WTC11 (cell line): ENCODE data around the gene CACNA2D3. TPM values are rescaled to one million over a fixed set of nuclear protein-coding genes. Genes with fewer than 3 reads are reported as not detected.

ENCODE experiments used
- ATAC-seq: fragments of 200-7000 bp; cut with Tn5 transposase; 2 replicates; pipeline ENCODE4 v1.10.0; 2021; ENCODE audit warnings: mild to moderate bottlenecking, moderate library complexity
- CTCF ChIA-PET: fragments of 300-600 bp; sonication (Branson Sonifier 250); formaldehyde crosslinking; loops from one replicate; lab custom pipeline; 2021; ENCODE audit warnings: antibody characterized with exemption; lab: Charles Lee
- POLR2A ChIA-PET: fragments of 350-600 bp; sonication (Branson Sonifier 250); formaldehyde crosslinking; loops from one replicate; lab custom pipeline; 2021; ENCODE audit warnings: antibody characterized with exemption; lab: Charles Lee
- DNase-seq: peaks from one replicate; pipeline ENCODE4 v3.0.0; 2021; ENCODE audit warnings: low spot score
- H3K27ac Mint-ChIP-seq: 2 replicates; pipeline ENCODE4 v1.8.0; 2021; ENCODE audit warnings: mixed read lengths
- H3K27me3 Mint-ChIP-seq: 2 replicates; pipeline ENCODE4 v1.8.0; 2021; ENCODE audit warnings: low read depth, mild to moderate bottlenecking, moderate library complexity, mixed read lengths
- H3K36me3 Mint-ChIP-seq: 2 replicates; pipeline ENCODE4 v1.8.0; 2021; ENCODE audit warnings: mixed read lengths
- H3K4me1 Mint-ChIP-seq: 2 replicates; pipeline ENCODE4 v1.8.0; 2022; ENCODE audit warnings: mixed read lengths
- H3K4me3 Mint-ChIP-seq: 2 replicates; pipeline ENCODE4 v1.8.0; 2021; ENCODE audit warnings: mild to moderate bottlenecking, moderate library complexity, mixed read lengths
- H3K9me3 Mint-ChIP-seq: 2 replicates; pipeline ENCODE4 v1.8.0; 2021; ENCODE audit warnings: mixed read lengths
- ATF1 ChIP-seq: sonication (generic); formaldehyde crosslinking; IDR thresholded peaks from 2 replicates; pipeline ENCODE4 v1.8.1; 2023; ENCODE audit warnings: mild to moderate bottlenecking, moderate library complexity, missing genetic modification reagents
- ATF2 ChIP-seq: sonication (generic); formaldehyde crosslinking; IDR thresholded peaks from 2 replicates; pipeline ENCODE4 v1.8.1; 2022; ENCODE audit warnings: low read depth, missing genetic modification reagents, borderline replicate concordance
- ATF3 ChIP-seq: sonication (generic); formaldehyde crosslinking; conservative IDR thresholded peaks from 2 replicates; pipeline ENCODE4 v1.8.1; 2022; ENCODE audit warnings: mild to moderate bottlenecking, missing genetic modification reagents
- ETV6 ChIP-seq: sonication (generic); formaldehyde crosslinking; IDR thresholded peaks from 2 replicates; pipeline ENCODE4 v1.8.1; 2022; ENCODE audit warnings: mild to moderate bottlenecking, missing genetic modification reagents
- GRHL2 ChIP-seq: fragments of 250-450 bp; sonication (Bioruptor Pico); IDR thresholded peaks from 2 replicates; pipeline ENCODE4 v1.8.0; 2022; ENCODE audit warnings: mild to moderate bottlenecking, moderate library complexity; ENCODE audit not compliant: insufficient replicate concordance, severe bottlenecking
- GTF2I ChIP-seq: fragments of 250-450 bp; sonication (Bioruptor Pico); conservative IDR thresholded peaks from 2 replicates; pipeline ENCODE4 v1.4.0; 2021; ENCODE audit warnings: mild to moderate bottlenecking
- ZNF423 ChIP-seq: fragments of 250-450 bp; sonication (Bioruptor Pico); IDR thresholded peaks from 2 replicates; pipeline ENCODE4 v2.1.2; 2022; ENCODE audit warnings: mild to moderate bottlenecking, moderate library complexity
- total RNA-seq: library from RNA; stranded (reverse); gene quantifications from 3 replicates; pipeline ENCODE4 v1.2.3, GENCODE V29; 2021
- TF ChIP-seq, protein P1 (sequence below): sonication (generic); formaldehyde crosslinking; conservative IDR thresholded peaks from 2 replicates; pipeline ENCODE4 v1.8.1; 2023; ENCODE audit warnings: mild to moderate bottlenecking, low read depth, missing genetic modification reagents, moderate library complexity
- TF ChIP-seq, protein P2 (sequence below): fragments of 250-450 bp; sonication (Bioruptor Pico); IDR thresholded peaks from 2 replicates; pipeline ENCODE4 v1.9.0; 2021; ENCODE audit warnings: mild to moderate bottlenecking, borderline replicate concordance
- TF ChIP-seq, protein P3 (sequence below): fragments of 200-600 bp; IDR thresholded peaks from 2 replicates; pipeline ENCODE4 v1.8.0; 2022; ENCODE audit warnings: antibody characterized with exemption
- TF ChIP-seq, protein P4 (sequence below): sonication (generic); formaldehyde crosslinking; IDR thresholded peaks from 2 replicates; pipeline ENCODE4 v1.8.1; 2023; ENCODE audit warnings: mild to moderate bottlenecking, missing genetic modification reagents

The CACNA2D3 gene
- total RNA-seq, 1 experiment from 2014 or later = 5.0 TPM

DNA sequence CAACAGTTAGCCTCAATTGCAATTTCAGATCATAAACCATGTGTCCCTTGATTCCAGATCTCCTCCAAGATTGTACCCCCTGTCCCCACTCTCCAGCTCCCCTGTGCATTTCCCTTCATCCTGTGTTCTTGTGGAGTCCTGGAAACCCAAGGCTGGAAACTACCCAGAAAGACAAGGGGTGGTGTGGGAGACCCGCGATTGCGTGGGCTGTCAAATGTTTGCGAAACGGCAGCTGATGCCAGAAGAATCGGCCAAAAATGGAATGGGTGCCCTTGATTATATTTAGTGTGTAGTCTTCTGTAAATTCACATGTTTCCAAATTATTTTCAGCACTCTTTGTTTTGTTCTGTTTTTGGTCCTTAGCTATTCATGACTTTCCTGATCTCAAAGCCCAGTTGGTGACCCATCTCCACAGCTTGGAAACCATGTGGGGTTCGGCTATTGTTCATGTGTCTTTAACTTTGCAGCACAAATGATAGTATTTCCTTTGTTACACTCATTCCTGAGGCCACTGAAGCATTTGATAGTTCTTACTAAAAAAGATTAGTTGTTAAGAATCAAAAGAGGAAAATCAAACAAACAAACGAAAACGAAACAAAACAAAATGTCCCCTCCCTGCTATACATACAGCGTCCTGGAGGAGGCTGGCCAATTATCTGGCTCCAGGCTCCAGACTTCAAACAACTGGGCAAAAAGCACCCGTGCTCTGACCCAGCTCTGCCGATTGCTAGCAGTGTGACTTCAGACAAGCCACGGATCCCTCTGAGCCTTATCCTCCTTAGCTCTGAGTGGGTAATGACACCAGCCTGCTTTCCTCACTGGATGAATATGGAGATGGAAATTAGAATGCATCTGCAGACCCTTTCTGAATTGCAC lies 120.9 kb downstream of the CACNA2D3 start:
- DNase-seq (no peak), ATAC-seq (peak; percentile 59; the same call in 1 of the 2 replicates)
- H3K9me3 Mint-ChIP-seq = peaks cover 13% of the 10 kb centered on the region
- ChIA-PET CTCF (no interaction called here), POLR2A (no interaction called here)
- H3K36me3 Mint-ChIP-seq = no peaks in the 10 kb centered on the region; the same call in 1 of the 2 replicates
- H3K27ac Mint-ChIP-seq = no peak overlapping the region
- H3K4me3 Mint-ChIP-seq = no peak overlapping the region
- no peaks in the 10 kb centered on the region for H3K27me3 Mint-ChIP-seq
- H3K4me1 Mint-ChIP-seq = peaks cover 23% of the 10 kb centered on the region
- TF ChIP-seq GTF2I (CRISPR knock-in tag) = no peak
- TF ChIP-seq, protein P1, sequence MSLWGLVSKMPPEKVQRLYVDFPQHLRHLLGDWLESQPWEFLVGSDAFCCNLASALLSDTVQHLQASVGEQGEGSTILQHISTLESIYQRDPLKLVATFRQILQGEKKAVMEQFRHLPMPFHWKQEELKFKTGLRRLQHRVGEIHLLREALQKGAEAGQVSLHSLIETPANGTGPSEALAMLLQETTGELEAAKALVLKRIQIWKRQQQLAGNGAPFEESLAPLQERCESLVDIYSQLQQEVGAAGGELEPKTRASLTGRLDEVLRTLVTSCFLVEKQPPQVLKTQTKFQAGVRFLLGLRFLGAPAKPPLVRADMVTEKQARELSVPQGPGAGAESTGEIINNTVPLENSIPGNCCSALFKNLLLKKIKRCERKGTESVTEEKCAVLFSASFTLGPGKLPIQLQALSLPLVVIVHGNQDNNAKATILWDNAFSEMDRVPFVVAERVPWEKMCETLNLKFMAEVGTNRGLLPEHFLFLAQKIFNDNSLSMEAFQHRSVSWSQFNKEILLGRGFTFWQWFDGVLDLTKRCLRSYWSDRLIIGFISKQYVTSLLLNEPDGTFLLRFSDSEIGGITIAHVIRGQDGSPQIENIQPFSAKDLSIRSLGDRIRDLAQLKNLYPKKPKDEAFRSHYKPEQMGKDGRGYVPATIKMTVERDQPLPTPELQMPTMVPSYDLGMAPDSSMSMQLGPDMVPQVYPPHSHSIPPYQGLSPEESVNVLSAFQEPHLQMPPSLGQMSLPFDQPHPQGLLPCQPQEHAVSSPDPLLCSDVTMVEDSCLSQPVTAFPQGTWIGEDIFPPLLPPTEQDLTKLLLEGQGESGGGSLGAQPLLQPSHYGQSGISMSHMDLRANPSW = no peak
- no peak for TF ChIP-seq ATF2
- no peak for TF ChIP-seq ATF3 (CRISPR knock-in tag)
- TF ChIP-seq, all 79 proteins: peak for 0

DNA sequence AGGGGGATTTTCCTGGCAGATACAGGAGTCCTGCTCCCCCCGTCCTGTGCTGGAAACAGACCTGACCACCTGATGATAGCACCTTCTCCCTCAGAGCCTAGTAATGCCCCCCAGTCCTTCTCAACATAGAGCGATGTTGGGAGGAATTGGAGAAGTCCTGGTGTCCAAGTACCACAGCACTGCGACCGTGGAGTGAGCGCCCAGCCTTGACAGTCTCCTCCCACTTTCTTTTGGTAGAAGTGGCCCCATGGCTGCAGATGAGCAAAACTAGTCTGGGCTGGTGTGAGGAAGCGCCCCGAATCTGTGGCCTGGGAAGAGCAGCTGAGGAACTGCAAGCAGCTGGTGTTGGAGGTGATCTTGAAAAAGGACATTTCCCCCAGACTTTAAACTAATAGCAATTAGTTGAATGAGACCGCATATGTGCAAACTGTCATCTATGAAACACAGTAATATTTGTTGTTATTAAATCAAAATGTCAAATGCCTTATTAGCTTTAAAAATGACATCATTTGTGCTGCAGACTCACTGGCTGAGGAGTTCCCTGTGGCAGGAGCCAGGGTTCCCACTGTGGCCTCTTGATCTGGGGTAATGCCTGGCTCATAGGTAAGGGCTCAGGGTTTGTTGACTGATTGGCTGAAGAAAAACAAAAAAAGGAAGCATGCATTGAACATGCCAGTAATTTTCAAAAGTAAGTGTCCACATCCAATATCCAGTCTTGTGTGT lies 121.8 kb downstream of the CACNA2D3 start:
- Mint-ChIP-seq H3K27me3 (no peaks in the 10 kb centered on the region), H3K27ac (no peak overlapping the region), H3K36me3 (no peaks in the 10 kb centered on the region; the same call in 1 of the 2 replicates), H3K4me1 (peaks cover 23% of the 10 kb centered on the region), H3K9me3 (peaks cover 13% of the 10 kb centered on the region), H3K4me3 (no peak overlapping the region)
- ATAC-seq = 0 out of 2 replicates have a peak, but pooled peaks have one; percentile 20
- ChIA-PET POLR2A (interaction anchor here (0.6 kb wide), 1 partner anchor 53 kb away, joined by 7 read pairs; no protein-coding TSS in a partner anchor), CTCF (interaction anchor here (1.4 kb wide), 1 partner anchor 306 kb away, joined by 3 read pairs; no protein-coding TSS in a partner anchor)
- TF ChIP-seq, protein P2, sequence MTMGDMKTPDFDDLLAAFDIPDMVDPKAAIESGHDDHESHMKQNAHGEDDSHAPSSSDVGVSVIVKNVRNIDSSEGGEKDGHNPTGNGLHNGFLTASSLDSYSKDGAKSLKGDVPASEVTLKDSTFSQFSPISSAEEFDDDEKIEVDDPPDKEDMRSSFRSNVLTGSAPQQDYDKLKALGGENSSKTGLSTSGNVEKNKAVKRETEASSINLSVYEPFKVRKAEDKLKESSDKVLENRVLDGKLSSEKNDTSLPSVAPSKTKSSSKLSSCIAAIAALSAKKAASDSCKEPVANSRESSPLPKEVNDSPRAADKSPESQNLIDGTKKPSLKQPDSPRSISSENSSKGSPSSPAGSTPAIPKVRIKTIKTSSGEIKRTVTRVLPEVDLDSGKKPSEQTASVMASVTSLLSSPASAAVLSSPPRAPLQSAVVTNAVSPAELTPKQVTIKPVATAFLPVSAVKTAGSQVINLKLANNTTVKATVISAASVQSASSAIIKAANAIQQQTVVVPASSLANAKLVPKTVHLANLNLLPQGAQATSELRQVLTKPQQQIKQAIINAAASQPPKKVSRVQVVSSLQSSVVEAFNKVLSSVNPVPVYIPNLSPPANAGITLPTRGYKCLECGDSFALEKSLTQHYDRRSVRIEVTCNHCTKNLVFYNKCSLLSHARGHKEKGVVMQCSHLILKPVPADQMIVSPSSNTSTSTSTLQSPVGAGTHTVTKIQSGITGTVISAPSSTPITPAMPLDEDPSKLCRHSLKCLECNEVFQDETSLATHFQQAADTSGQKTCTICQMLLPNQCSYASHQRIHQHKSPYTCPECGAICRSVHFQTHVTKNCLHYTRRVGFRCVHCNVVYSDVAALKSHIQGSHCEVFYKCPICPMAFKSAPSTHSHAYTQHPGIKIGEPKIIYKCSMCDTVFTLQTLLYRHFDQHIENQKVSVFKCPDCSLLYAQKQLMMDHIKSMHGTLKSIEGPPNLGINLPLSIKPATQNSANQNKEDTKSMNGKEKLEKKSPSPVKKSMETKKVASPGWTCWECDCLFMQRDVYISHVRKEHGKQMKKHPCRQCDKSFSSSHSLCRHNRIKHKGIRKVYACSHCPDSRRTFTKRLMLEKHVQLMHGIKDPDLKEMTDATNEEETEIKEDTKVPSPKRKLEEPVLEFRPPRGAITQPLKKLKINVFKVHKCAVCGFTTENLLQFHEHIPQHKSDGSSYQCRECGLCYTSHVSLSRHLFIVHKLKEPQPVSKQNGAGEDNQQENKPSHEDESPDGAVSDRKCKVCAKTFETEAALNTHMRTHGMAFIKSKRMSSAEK = no peak
- no peak for DNase-seq

GRCh38 chr3:54251705-54252104 lies 129.4 kb downstream of the CACNA2D3 start:
- H3K27me3 Mint-ChIP-seq = no peaks in the 10 kb centered on the region
- no peak overlapping the region for H3K27ac Mint-ChIP-seq
- no peak for ATAC-seq
- H3K9me3 Mint-ChIP-seq = 0 out of 2 replicates have a peak, but pooled peaks cover 1% of the 10 kb centered on the region
- POLR2A ChIA-PET = no interaction called here
- no peak overlapping the region for H3K4me3 Mint-ChIP-seq
- H3K36me3 Mint-ChIP-seq = no peaks in the 10 kb centered on the region; the same call in 1 of the 2 replicates
- CTCF ChIA-PET = no interaction called here
- peaks cover 10% of the 10 kb centered on the region for H3K4me1 Mint-ChIP-seq
- TF ChIP-seq ETV6 (CRISPR knock-in tag) (no peak), ZNF423 (CRISPR knock-in tag) (no peak), GRHL2 (no peak), ATF1 (no peak)
- TF ChIP-seq, protein P3, sequence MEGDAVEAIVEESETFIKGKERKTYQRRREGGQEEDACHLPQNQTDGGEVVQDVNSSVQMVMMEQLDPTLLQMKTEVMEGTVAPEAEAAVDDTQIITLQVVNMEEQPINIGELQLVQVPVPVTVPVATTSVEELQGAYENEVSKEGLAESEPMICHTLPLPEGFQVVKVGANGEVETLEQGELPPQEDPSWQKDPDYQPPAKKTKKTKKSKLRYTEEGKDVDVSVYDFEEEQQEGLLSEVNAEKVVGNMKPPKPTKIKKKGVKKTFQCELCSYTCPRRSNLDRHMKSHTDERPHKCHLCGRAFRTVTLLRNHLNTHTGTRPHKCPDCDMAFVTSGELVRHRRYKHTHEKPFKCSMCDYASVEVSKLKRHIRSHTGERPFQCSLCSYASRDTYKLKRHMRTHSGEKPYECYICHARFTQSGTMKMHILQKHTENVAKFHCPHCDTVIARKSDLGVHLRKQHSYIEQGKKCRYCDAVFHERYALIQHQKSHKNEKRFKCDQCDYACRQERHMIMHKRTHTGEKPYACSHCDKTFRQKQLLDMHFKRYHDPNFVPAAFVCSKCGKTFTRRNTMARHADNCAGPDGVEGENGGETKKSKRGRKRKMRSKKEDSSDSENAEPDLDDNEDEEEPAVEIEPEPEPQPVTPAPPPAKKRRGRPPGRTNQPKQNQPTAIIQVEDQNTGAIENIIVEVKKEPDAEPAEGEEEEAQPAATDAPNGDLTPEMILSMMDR = no peak
- TF ChIP-seq, protein P4, sequence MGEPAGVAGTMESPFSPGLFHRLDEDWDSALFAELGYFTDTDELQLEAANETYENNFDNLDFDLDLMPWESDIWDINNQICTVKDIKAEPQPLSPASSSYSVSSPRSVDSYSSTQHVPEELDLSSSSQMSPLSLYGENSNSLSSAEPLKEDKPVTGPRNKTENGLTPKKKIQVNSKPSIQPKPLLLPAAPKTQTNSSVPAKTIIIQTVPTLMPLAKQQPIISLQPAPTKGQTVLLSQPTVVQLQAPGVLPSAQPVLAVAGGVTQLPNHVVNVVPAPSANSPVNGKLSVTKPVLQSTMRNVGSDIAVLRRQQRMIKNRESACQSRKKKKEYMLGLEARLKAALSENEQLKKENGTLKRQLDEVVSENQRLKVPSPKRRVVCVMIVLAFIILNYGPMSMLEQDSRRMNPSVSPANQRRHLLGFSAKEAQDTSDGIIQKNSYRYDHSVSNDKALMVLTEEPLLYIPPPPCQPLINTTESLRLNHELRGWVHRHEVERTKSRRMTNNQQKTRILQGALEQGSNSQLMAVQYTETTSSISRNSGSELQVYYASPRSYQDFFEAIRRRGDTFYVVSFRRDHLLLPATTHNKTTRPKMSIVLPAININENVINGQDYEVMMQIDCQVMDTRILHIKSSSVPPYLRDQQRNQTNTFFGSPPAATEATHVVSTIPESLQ (CRISPR knock-in tag) = no peak
- no peak for DNase-seq
